GM12801 (cell line): Measurements from ENCODE around the gene GLOD5.

Experiments used
- CTCF ChIP-seq: IDR thresholded peaks from one replicate; pipeline ENCODE4 v1.5.1; 2011; ENCODE audit warnings: control low read depth; ENCODE audit not compliant: insufficient read length; ENCODE audit errors: extremely low read depth

The GLOD5 gene

GRCh38 chrX:48720577-48721250 is 40.8 kb upstream of the GLOD5 start:
- no peak for TF ChIP-seq CTCF

GRCh38 chrX:48721916-48722315 is 39.6 kb upstream of the GLOD5 start:
- no peak for TF ChIP-seq CTCF

- no peak for TF ChIP-seq CTCF
These were observed 35.0 kb upstream of the GLOD5 start for GRCh38 chrX:48726596-48726995.

GRCh38 chrX:48728653-48729052 is 32.9 kb upstream of the GLOD5 start:
- TF ChIP-seq CTCF, result no peak

- no peak for TF ChIP-seq CTCF
These were observed 25.2 kb upstream of the GLOD5 start for GRCh38 chrX:48736303-48736702.

GRCh38 chrX:48736878-48737212 is 24.7 kb upstream of the GLOD5 start:
- no peak for TF ChIP-seq CTCF

- no peak for TF ChIP-seq CTCF
These were observed 24.2 kb upstream of the GLOD5 start for GRCh38 chrX:48737213-48737938.
